Hepatocyte (in vitro differentiated cells): ENCODE results near the gene KLF13.

Experiments used
- EZH2 ChIP-seq: fragments of 200-600 bp; sonication (generic); IDR thresholded peaks from 2 replicates; pipeline ENCODE4 v1.6.1; 2016; ENCODE audit warnings: antibody characterized with exemption, mild to moderate bottlenecking, borderline replicate concordance
- TF ChIP-seq, protein P1 (sequence below): fragments of 200-600 bp; sonication (generic); IDR thresholded peaks from 2 replicates; pipeline ENCODE4 v1.5.1; 2016; ENCODE audit warnings: antibody characterized with exemption, mild to moderate bottlenecking; ENCODE audit not compliant: poor library complexity

DNA sequence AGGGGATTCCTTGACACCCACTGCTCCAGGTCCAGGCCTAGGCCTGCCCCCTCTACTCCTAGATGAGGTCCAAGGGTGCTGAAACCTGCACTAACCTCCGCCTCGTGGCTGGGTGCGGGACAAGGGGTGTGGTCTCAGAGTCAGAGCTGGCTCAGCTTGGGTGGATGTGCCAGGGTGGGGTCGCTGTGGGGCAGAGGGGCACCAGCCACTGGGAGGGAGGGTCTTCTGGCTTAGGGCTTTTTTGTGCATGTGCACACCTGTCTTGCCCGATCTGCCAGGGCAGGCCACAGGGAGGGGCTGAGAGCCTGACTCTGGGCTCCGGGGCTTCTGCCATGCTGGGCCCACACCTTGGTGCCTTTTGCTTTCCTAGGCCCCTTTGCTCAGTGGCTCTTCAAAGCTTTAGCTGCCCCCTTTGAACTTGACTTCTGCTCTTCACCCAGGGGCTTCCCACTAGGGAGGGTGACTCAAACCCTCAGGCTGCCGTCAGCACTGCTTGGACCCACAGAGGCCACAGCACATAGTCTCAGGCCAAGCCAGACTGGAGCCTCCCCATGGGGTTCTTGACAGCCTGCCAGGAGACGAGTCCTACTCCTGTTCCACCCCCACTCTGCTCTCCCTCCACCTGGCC lies 73.0 kb downstream of the KLF13 start:
- TF ChIP-seq, protein P1, sequence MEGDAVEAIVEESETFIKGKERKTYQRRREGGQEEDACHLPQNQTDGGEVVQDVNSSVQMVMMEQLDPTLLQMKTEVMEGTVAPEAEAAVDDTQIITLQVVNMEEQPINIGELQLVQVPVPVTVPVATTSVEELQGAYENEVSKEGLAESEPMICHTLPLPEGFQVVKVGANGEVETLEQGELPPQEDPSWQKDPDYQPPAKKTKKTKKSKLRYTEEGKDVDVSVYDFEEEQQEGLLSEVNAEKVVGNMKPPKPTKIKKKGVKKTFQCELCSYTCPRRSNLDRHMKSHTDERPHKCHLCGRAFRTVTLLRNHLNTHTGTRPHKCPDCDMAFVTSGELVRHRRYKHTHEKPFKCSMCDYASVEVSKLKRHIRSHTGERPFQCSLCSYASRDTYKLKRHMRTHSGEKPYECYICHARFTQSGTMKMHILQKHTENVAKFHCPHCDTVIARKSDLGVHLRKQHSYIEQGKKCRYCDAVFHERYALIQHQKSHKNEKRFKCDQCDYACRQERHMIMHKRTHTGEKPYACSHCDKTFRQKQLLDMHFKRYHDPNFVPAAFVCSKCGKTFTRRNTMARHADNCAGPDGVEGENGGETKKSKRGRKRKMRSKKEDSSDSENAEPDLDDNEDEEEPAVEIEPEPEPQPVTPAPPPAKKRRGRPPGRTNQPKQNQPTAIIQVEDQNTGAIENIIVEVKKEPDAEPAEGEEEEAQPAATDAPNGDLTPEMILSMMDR = no peak
- no peak for TF ChIP-seq EZH2
